Cortex of kidney (tissue), 1 donor: Measurements from ENCODE around the gene TRPV2.
"Not testable (repeated sequence)": the region's sequence is repeated elsewhere in the genome, so short reads cannot be mapped to it uniquely, and the experiment has no call there.

Experiments
- DNase-seq: peaks from one replicate; lab custom pipeline; 2025; lab: John Stamatoyannopoulos, UW

The TRPV2 gene, protein sequence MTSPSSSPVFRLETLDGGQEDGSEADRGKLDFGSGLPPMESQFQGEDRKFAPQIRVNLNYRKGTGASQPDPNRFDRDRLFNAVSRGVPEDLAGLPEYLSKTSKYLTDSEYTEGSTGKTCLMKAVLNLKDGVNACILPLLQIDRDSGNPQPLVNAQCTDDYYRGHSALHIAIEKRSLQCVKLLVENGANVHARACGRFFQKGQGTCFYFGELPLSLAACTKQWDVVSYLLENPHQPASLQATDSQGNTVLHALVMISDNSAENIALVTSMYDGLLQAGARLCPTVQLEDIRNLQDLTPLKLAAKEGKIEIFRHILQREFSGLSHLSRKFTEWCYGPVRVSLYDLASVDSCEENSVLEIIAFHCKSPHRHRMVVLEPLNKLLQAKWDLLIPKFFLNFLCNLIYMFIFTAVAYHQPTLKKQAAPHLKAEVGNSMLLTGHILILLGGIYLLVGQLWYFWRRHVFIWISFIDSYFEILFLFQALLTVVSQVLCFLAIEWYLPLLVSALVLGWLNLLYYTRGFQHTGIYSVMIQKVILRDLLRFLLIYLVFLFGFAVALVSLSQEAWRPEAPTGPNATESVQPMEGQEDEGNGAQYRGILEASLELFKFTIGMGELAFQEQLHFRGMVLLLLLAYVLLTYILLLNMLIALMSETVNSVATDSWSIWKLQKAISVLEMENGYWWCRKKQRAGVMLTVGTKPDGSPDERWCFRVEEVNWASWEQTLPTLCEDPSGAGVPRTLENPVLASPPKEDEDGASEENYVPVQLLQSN

DNA sequence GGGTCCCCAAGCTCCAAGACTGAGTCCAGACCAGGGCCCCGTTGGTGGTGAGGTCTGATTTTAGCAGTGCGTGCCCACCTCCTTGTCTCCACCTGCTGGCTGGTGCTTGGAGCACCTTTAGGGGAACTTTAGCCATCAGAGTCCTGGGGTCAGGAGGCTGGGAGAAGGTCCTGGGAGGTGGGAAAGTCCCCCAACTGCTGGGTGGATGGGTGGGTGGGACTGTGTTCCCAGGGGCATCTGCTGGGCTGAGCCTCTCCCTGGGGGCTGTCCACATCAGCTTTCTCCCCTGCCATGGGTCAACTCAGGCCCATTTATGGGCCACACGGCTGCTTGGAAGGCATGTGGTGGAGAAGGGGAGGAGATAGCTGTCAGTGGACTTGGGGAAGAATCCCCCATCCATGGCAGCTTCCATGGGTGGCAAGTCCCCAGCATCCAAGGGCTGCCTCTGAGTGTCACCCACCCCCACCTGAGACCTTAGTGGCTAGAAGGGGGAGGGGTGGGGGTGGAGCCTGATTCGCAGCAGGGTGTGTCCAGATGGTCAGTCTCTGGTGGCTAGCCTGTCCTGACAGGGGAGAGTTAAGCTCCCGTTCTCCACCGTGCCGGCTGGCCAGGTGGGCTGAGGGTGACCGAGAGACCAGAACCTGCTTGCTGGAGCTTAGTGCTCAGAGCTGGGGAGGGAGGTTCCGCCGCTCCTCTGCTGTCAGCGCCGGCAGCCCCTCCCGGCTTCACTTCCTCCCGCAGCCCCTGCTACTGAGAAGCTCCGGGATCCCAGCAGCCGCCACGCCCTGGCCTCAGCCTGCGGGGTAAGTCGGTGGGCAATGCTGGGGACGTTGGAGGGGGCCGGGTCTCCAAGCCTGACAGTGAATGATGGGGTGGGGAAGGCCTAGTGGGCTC, at the start of gene TRPV2:
TRPV2 (plus strand) TSS at position 541 of the 894 bp plus-strand sequence. CDS start 2,098 bp downstream, outside the sequence.
- DNase-seq: no peak

DNA sequence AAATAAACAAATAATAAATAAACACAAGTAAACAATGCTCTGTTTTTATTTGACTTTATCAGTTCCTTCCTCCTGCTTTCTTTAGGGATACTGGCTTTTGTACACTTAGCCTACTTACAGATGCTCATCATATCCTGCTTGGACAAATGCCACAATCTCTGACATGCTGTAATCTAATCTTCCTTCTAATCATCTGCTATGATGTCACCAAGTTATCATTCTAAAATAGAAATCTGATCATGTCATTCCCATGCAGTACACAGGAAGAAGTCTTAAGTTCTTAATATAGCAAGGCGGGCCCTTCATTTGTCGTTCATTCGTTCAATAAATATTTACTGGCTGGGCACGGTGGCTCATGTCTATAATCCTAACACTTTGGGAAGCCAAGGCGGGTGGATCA, 43.6 kb upstream of the TRPV2 start:
- no peak for DNase-seq

DNA sequence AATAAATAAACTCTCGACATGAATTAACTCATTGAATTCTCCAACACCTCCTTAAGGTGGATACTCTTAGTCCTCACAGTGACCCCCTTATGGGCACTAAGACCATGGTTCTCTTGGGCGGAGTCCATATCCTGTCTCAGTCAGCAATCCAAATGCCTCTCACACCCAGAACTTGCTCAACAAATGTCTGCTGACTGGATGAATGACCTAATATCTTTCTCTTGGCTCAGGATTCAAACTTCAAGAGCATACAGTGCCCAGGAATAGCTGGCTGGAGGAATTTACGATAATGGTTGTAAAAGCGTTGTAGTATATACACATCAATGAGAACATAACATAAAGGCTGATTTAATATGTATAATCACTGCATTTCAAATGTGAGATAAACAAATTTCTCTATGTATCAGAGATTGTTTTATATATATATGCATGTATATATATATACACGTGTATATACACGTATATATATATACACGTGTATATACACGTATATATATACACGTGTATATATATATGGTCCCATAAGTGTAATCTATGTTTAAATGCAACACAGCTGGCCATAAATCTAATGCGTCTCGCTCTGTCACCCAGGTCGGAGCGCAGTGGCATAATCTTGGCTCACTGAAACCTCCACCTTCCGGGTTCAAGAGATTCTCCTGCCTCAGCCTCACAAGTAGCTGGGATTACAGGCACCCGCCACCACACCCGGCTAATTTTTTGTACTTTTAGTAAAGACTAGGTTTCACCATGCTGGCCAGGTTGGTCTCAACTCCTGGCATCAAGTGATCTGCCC, 41.0 kb upstream of the TRPV2 start:
- no peak for DNase-seq

DNA sequence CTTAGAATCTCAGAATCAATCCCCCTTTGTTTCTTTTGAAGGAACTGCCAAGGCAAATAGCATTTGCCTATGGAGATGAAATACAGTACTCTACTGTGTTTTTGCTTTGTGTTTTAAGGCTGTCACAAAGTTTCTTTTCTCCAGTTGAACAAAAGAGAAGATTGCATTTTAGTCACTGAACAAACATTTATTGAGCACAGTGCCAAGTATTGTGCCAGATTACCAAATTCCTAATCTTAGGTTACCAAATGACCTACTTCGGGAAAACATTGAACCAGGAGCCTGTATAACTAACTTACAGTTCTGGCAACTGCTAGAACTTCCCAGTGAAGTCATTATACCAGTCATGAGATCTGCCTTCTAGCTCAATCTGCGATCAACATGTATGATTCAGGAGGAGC, 37.4 kb upstream of the TRPV2 start:
- DNase-seq: no peak

DNA sequence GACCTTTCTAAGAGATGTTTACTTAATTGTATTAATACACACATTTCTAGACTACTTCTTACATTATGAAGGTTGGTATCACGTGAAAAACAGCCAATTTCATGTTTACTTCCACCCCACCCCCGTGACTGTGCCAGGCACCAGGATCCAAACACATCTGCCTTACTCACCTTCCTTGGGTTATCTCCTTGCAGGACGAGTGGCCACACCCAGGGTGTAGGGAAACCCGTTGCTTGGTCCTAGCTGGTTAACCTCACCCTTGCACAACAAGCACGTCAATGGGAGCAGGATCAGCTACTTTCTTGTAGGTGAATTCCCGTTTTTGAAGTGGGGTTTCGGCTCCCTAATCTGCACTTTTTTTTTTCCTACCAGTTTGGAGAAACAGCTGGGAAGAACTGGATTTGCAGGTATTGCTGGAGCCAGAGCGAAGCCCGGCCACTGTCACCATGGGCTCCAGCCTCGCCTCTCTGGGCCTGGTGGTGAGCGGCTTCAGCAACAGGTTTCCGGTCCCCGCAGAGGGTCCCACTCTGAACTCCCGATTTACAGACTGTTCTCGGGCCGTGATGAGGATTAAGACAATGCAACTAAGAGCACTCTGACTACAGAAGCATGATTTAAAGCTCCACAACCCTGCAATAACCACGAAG, 36.6 kb upstream of the TRPV2 start:
- no peak for DNase-seq

DNA sequence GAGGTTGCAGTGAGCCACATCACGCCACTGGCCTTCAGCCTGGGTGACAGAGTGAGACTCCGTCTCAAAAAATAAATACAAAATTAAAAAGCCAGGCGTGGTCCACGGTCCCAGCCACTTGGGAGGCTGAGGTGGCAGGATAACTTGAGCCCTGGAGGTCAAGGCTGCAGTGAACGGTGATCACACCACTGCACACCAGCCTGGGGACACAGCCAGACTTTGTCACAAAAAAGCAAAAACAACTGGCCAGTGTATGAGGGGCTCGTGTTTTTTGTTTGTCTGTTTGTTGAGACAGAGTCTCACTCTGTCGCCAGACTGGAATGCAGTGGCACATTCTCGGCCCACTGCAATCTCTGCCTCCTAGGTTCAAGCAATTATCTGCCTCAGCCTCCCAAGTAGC, 35.7 kb upstream of the TRPV2 start:
- no peak for DNase-seq

DNA sequence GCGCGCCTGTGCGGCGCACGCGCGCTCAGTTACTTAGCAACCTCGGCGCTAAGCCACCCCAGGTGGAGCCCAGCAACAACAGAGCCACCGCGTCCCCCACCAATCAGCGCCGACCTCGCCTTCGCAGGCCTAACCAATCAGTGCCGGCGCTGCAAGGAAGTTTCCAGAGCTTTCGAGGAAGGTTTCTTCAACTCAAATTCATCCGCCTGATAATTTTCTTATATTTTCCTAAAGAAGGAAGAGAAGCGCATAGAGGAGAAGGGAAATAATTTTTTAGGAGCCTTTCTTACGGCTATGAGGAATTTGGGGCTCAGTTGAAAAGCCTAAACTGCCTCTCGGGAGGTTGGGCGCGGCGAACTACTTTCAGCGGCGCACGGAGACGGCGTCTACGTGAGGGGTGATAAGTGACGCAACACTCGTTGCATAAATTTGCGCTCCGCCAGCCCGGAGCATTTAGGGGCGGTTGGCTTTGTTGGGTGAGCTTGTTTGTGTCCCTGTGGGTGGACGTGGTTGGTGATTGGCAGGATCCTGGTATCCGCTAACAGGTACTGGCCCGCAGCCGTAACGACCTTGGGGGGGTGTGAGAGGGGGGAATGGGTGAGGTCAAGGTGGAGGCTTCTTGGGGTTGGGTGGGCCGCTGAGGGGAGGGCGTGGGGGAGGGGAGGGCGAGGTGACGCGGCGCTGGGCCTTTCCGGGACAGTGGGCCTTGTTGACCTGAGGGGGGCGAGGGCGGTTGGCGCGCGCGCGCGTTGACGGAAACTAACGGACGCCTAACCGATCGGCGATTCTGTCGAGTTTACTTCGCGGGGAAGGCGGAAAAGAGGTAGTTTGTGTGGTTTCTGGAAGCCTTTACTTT, 34.5 kb upstream of the TRPV2 start, which contains the start of gene UBB:
UBB (plus strand) TSS at position 452 of the 856 bp plus-strand sequence. CDS start 817 bp downstream, outside the sequence.
- DNase-seq: no peak

DNA sequence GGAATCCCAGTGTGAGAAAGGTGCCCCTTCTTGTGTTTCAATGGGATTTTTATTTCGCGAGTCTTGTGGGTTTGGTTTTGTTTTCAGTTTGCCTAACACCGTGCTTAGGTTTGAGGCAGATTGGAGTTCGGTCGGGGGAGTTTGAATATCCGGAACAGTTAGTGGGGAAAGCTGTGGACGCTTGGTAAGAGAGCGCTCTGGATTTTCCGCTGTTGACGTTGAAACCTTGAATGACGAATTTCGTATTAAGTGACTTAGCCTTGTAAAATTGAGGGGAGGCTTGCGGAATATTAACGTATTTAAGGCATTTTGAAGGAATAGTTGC, 33.9 kb upstream of the TRPV2 start:
- DNase-seq: no peak

DNA sequence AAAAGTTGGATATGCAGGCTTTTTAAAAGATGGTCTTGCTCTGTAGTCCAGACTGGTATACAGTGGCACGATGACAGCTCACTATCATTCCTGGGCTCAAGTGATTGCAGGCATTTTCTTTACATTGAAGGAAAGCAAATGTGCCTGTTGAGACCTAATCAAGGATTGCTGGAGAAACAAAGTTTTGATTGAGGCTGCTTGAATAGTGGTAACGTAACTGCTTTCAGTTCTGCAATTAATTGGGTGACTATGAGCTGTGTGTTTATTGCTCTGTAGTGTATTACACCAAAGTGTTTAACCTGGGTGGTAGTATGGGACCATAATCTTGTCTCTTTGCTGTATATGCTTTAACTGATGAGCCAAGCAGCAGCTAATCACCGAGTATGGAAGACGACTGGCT, 32.2 kb upstream of the TRPV2 start:
- DNase-seq: no peak

DNA sequence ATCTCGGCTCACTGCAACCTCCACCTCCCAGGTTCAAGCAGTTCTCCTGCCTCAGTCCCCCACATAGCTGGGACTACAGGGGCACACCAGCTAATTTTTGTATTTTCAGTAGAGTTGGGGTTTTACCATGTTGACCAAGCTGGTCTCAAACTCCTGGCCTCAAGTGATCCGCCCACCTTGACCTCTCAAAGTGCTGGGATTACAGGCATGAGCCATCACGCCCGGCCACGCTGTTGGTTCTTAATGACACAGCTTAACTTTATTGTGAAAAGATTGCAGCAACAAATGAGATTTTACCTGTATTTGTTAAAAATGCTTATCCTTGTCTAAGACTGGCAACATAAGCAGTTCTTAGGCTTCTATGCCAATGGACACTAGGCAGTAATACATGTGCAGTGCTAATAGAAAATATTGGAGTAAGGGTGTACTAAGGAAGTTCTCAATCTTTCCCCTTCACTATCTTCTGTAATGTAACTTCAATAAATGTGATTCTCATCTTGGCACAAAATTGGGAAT, 31.5 kb upstream of the TRPV2 start:
- DNase-seq: no peak

DNA sequence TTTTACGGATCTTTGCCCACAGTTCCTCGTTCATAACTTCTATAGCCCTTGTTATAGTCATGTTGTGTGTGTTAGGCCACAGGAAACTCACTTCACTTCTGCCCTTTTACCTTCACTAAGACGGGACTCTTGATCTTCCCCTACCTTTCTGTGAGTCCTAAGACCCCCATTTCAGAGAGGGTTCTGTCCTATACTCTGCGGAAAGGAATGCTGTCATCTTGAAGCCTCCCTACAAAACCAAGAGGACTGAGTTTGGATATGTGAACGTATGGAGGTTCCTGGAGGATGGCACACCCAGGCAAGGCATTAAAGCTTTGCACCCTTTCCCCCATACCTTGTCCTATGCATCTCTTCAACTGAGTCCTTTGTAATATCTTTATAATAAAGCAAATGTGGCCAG, 30.8 kb upstream of the TRPV2 start:
- no peak for DNase-seq

DNA sequence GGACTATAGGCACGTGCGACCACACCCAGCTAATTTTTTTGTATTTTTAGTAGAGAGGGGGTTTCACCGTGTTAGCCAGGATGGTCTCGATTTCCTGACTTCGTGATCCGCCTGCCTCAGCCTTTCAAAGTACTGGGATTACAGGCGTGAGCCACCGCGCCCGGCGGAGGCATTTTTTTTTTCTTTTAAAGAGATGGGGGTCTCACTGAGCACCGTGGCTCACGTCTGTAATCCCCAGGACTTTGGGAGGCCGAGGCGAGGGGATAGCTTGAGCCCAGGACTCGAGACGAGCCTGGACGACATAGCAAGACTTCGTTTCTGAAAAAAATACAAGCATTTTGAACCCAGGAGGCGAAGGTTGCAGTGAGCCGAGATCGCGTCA, 29.3 kb upstream of the TRPV2 start:
- DNase-seq: not testable (repeated sequence)

DNA sequence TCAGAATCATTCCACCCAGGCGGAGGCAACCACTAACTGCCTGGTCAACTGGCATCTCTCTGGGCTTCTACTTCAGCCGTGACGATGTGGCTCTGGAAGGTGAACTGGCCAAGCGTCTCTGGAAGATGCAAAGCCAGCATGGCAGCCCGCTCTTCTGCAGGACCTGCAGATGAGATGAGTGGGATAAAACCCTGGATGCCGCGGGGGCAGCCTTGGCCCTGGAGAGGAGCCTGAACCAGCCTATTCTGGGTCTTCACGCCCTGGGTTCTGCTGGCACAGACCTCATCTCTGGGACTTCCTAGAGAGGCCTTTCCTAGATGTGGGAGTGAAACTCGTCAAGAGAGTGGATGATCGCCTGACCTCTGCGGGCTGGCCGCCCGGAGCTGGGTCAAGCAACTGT, 23.9 kb upstream of the TRPV2 start:
- no peak for DNase-seq

DNA sequence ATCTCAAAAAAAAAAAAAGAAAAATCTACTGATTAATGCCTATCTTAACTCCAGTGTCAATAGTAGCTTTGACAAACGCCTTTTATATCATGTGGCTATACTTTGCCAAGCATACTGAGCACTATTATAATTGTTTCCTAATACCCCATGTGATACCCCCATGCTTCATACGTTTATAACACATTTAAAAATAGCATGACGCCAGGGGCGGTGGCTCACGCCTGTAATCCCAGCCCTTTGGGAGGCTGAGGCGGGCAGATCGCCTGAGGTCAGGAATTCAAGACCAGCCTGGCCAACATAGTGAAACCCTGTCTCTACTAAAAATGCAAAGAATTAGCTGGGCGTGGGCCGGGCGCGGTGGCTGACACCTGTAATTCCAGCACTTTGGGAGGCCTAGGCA, 22.9 kb upstream of the TRPV2 start:
- not testable (repeated sequence) for DNase-seq

DNA sequence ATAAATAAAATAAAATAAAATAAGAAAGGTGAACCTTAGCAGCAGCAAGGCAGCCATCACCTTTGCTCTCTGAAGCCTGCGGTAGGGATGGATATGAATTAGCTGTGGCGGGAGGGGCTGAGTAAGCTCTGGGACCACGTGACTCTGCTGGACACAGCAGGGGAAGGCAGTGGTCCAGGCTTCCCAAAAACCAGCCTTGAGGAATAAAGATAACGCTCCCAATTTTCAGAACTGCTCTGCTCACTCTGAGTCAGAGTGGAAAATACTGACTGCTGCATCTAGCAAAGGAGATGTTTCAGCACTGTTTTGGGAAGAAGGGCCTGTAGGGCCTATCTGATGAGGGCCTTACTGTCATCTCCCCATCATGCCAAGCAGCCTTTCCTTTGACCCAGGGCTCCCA, 19.5 kb upstream of the TRPV2 start:
- not testable (repeated sequence) for DNase-seq

DNA sequence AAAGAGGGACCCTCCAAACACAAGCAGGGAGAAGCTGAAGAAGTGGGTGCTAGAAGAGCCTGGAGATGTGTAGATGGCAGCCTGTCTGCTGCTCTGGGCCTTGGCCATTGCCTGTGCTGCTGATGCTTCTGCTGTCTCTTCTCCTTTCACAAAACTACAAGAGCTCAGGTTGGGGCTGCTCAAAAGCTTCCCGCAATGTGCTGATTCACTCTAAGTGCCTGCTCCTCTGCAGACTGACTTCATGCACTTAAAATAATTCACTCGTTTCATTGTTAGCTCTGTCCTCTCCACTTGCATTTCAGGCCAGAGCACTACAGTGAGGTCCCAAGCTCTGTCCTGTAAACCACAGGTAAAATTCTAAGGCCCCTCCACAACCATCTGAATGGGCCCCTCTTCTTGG, 18.7 kb upstream of the TRPV2 start:
- not testable (repeated sequence) for DNase-seq

DNA sequence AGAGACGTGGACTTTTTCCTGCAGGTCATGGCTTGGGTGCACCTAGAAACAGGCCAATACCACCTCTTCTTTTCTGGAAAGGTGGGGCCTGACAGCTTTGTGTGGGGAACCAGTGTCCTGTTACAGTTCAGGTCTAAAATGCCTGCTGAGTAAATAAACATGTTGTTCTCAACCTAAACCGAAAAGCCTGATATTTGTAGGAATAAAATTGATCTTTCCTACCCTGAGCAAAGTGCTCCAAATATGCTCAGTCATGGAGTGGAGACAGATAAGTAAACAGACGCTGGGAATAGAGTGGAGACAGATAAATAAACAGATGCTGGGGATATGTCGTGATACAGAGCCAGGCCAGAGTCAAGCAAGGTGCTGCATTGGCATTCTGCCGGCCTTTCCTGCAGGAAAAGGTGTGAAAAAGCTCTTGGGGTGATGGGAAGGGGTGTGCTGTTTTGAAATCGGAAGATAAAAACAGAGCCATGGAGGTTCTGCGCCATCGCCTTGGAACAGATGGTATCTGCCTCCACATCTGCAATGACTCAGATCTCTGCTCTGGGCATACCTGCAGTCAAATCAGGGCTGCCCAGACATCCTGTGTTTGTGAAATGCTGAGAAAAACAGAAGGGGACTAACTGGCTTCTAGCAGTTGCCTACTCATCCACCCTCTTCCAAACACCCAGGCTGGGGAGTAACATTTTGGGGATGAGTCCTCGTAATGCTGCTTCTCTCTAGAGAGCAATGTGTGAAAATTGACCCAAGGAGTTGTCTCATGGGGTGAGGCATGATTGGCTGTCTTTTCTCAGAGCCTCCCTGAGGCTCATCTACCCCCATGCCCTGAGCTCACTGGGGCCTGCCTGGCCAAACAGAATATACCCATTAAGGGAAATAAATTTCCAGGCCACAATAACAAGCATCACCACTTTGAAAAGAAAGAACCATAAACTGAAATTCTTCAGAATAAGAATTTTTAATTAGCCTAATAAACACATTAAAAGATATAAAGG, 16.8 kb upstream of the TRPV2 start:
- no peak for DNase-seq

DNA sequence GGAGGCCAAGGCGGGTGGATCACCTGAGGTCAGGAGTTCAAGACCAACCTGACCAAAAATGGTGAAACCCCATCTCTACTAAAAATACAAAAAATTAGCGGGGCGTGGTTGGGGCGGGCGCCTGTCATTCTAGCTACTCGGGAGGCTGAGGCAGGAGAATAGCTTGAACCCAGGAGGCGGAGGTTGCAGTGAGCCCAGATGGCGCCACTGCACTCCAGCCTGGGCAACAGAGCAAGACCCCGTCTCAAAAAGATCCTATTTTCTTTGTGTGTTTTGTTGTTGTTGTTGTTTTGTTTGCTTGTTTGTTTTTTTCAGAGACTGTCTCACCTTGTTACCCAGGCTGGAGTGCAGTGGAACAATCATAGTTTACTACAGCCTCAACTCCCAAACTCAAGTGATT, 11.5 kb upstream of the TRPV2 start:
- DNase-seq: not testable (repeated sequence)
